ENCODE results near the gene SNX9.

Gene SNX9

DNA sequence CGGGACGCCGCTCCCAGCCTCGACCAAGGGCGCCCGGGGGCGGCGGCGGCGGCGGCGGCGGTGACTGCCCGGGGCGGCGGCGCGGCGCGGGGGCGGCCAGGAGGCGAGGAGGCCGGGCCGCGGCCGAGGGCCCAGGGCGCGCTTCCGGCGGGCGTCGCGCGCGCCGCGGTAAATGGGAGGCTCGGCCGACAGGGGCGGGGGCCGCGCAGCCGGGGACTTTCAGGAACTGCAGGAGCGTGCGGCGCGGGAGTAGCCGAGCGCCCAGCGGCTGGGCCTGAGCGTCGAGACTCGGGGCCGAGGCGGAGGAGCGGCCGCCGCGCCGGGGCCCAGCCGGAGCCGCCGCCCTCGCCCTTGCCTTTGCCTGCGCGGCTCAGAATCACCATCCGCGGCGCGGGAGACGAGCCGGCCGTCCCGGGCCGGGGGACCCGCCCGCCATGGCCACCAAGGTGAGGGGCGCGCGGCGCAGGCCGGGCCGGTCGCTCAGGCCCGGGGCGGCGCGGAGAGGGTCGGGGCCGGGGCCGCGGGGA, at the start of gene SNX9:
Gene SNX9 (plus strand): TSS at position 246 of the 527 bp plus-strand sequence. CDS start 189 bp downstream, at position 435.
- H3K4me3 ChIP-seq (ENCODE audit: low read depth, low read length) = peak within 1 kb of the TSS; percentile 82
- peaks cover 11% of the 10 kb centered on the region for H3K4me1 ChIP-seq (ENCODE audit: control insufficient read depth, insufficient read depth, low read length)
- H3K27me3 ChIP-seq (ENCODE audit: control insufficient read depth, insufficient read depth, low read length) = peaks cover 6% of the 10 kb centered on the region; the same call in 1 of the 2 replicates
- no peaks in the 10 kb centered on the region for H3K36me3 ChIP-seq (ENCODE audit: control insufficient read depth, insufficient read depth, low read length)
- peak within 1 kb of the TSS; percentile 89 for H3K9ac ChIP-seq (ENCODE audit: low read length)
- peak within 1 kb of the TSS; percentile 76 for H3K27ac ChIP-seq (ENCODE audit: low read depth, low read length)
- H3K9me3 ChIP-seq (ENCODE audit: control insufficient read depth, insufficient read depth, low read depth, low read length) = peaks cover 3% of the 10 kb centered on the region; the same call in 1 of the 2 replicates

- Histone ChIP-seq H3K36me3 (ENCODE audit: control insufficient read depth, insufficient read depth, low read length) (no peaks in the 10 kb centered on the region), H3K4me3 (ENCODE audit: low read depth, low read length) (no peak overlapping the region), H3K9ac (ENCODE audit: low read length) (no peak overlapping the region), H3K4me1 (ENCODE audit: control insufficient read depth, insufficient read depth, low read length) (peaks cover 17% of the 10 kb centered on the region), H3K9me3 (ENCODE audit: control insufficient read depth, insufficient read depth, low read depth, low read length) (0 out of 2 replicates have a peak, but pooled peaks cover 4% of the 10 kb centered on the region), H3K27ac (ENCODE audit: low read depth, low read length) (no peak overlapping the region), H3K27me3 (ENCODE audit: control insufficient read depth, insufficient read depth, low read length) (no peaks in the 10 kb centered on the region)
Observed at GRCh38 chr6:157773248-157773773, 49.7 kb upstream of the SNX9 start.

- Histone ChIP-seq H3K27me3 (ENCODE audit: control insufficient read depth, insufficient read depth, low read length) (no peaks in the 10 kb centered on the region), H3K4me1 (ENCODE audit: control insufficient read depth, insufficient read depth, low read length) (peaks cover 13% of the 10 kb centered on the region), H3K36me3 (ENCODE audit: control insufficient read depth, insufficient read depth, low read length) (no peaks in the 10 kb centered on the region), H3K27ac (ENCODE audit: low read depth, low read length) (no peak overlapping the region), H3K9ac (ENCODE audit: low read length) (no peak overlapping the region), H3K4me3 (ENCODE audit: low read depth, low read length) (no peak overlapping the region), H3K9me3 (ENCODE audit: control insufficient read depth, insufficient read depth, low read depth, low read length) (0 out of 2 replicates have a peak, but pooled peaks cover 4% of the 10 kb centered on the region)
Observed at GRCh38 chr6:157774153-157775135, 48.6 kb upstream of the SNX9 start.

GRCh38 chr6:157775376-157775775, 47.7 kb upstream of the SNX9 start:
- Histone ChIP-seq H3K27me3 (ENCODE audit: control insufficient read depth, insufficient read depth, low read length) (no peaks in the 10 kb centered on the region), H3K9me3 (ENCODE audit: control insufficient read depth, insufficient read depth, low read depth, low read length) (0 out of 2 replicates have a peak, but pooled peaks cover 4% of the 10 kb centered on the region), H3K9ac (ENCODE audit: low read length) (no peak overlapping the region), H3K4me1 (ENCODE audit: control insufficient read depth, insufficient read depth, low read length) (peaks cover 9% of the 10 kb centered on the region), H3K27ac (ENCODE audit: low read depth, low read length) (no peak overlapping the region), H3K36me3 (ENCODE audit: control insufficient read depth, insufficient read depth, low read length) (no peaks in the 10 kb centered on the region), H3K4me3 (ENCODE audit: low read depth, low read length) (no peak overlapping the region)

DNA sequence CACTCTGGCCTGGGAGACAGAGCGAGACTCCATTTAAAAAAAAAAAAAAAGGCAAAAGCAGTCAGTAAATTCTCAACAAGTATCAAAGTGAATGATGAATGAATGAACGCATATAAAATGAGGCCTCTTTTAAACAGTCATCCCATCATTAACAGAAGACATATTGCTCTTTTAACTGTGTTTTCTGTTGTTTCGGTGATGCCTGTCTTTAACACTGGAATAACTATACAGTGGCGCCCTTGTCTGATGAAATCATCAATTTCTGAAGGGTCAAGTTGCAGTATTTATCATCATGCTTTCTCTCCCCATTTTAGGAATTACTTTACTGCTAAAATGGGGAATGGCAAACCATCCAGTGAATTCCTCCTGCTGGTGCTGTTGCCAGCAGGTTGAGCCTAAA, 45.7 kb upstream of the SNX9 start:
- H3K9ac ChIP-seq (ENCODE audit: low read length) = no peak overlapping the region
- no peak overlapping the region for H3K27ac ChIP-seq (ENCODE audit: low read depth, low read length)
- H3K27me3 ChIP-seq (ENCODE audit: control insufficient read depth, insufficient read depth, low read length) = no peaks in the 10 kb centered on the region
- H3K36me3 ChIP-seq (ENCODE audit: control insufficient read depth, insufficient read depth, low read length) = no peaks in the 10 kb centered on the region
- peaks cover 9% of the 10 kb centered on the region for H3K4me1 ChIP-seq (ENCODE audit: control insufficient read depth, insufficient read depth, low read length)
- H3K4me3 ChIP-seq (ENCODE audit: low read depth, low read length) = no peak overlapping the region
- 0 out of 2 replicates have a peak, but pooled peaks cover 4% of the 10 kb centered on the region for H3K9me3 ChIP-seq (ENCODE audit: control insufficient read depth, insufficient read depth, low read depth, low read length)

- Histone ChIP-seq H3K27ac (ENCODE audit: low read depth, low read length) (no peak overlapping the region), H3K4me1 (ENCODE audit: control insufficient read depth, insufficient read depth, low read length) (no peaks in the 10 kb centered on the region; the same call in 1 of the 2 replicates), H3K4me3 (ENCODE audit: low read depth, low read length) (no peak overlapping the region), H3K27me3 (ENCODE audit: control insufficient read depth, insufficient read depth, low read length) (no peaks in the 10 kb centered on the region), H3K9me3 (ENCODE audit: control insufficient read depth, insufficient read depth, low read depth, low read length) (0 out of 2 replicates have a peak, but pooled peaks cover 4% of the 10 kb centered on the region), H3K36me3 (ENCODE audit: control insufficient read depth, insufficient read depth, low read length) (no peaks in the 10 kb centered on the region), H3K9ac (ENCODE audit: low read length) (no peak overlapping the region)
Observed at GRCh38 chr6:157778719-157779118, 44.3 kb upstream of the SNX9 start.

DNA sequence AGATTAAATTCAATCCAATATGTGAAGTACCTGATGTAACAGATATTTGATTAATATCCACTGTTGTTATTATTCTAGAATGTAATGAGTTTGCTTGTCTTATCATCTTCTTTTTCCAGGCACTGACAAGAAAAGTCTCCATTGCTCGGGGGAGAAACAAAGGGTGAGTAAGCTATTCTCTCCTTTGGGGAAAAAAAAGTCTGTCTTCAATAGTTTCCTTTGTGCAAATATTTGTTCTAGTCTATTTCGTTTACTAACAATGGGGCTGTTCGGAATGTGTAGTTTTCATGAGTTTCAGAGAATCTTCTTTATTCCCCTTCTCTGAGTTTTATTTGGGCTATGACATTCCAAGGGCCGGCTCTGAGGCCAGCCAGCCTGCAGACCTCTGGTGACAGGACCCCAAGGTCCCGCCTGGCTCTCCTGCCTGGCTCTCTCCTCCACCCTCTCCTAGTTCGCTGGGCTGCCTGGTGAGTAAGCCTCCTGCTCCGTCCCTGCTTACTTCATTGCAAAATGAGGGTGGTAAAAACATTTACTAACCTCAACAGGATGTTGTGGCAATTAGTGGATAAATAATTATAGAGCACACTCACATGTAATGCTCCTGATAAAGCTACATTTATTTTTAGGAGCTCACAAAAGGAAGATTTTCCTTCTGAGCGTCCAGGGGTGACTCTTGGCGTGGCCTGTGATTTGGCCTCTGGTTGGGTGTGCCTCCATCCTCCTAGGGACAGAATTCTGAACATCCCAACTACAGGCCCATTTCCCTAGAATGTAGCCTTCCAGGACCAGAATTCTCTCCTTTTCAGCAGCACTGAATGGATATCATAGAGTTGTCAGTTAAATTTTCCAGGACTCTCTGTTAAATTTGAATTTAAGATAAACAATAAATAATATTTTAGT, 43.1 kb upstream of the SNX9 start:
- H3K27ac ChIP-seq (ENCODE audit: low read depth, low read length) = no peak overlapping the region
- 0 out of 2 replicates have a peak, but pooled peaks cover 4% of the 10 kb centered on the region for H3K9me3 ChIP-seq (ENCODE audit: control insufficient read depth, insufficient read depth, low read depth, low read length)
- no peak overlapping the region for H3K9ac ChIP-seq (ENCODE audit: low read length)
- no peak overlapping the region for H3K4me3 ChIP-seq (ENCODE audit: low read depth, low read length)
- H3K27me3 ChIP-seq (ENCODE audit: control insufficient read depth, insufficient read depth, low read length) = no peaks in the 10 kb centered on the region
- no peaks in the 10 kb centered on the region for H3K36me3 ChIP-seq (ENCODE audit: control insufficient read depth, insufficient read depth, low read length)
- H3K4me1 ChIP-seq (ENCODE audit: control insufficient read depth, insufficient read depth, low read length) = no peaks in the 10 kb centered on the region

DNA sequence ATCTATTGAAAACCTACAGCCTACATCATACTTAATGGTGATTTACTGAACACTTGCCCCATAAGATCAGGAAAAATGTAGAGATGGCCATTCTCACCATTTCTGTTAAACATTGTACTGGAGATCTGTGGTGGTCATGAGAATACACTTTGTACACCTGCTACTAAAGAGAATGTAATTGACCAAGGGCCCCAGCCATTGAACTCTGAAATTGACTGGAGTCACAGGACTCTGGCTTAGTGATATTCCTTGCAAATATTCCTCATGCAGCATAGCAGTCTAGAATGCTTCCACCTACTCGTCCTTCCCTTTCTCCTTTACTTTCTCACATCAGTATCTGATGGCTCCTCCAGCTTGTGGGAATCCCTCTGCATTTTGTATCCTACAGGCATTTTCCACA, 37.4 kb upstream of the SNX9 start:
- no peaks in the 10 kb centered on the region for H3K4me1 ChIP-seq (ENCODE audit: control insufficient read depth, insufficient read depth, low read length)
- no peak overlapping the region for H3K27ac ChIP-seq (ENCODE audit: low read depth, low read length)
- no peaks in the 10 kb centered on the region for H3K9me3 ChIP-seq (ENCODE audit: control insufficient read depth, insufficient read depth, low read depth, low read length)
- H3K4me3 ChIP-seq (ENCODE audit: low read depth, low read length) = no peak overlapping the region
- H3K27me3 ChIP-seq (ENCODE audit: control insufficient read depth, insufficient read depth, low read length) = no peaks in the 10 kb centered on the region
- no peak overlapping the region for H3K9ac ChIP-seq (ENCODE audit: low read length)
- no peaks in the 10 kb centered on the region for H3K36me3 ChIP-seq (ENCODE audit: control insufficient read depth, insufficient read depth, low read length)

- Histone ChIP-seq H3K9me3 (ENCODE audit: control insufficient read depth, insufficient read depth, low read depth, low read length) (no peaks in the 10 kb centered on the region), H3K4me3 (ENCODE audit: low read depth, low read length) (no peak overlapping the region), H3K27me3 (ENCODE audit: control insufficient read depth, insufficient read depth, low read length) (no peaks in the 10 kb centered on the region), H3K36me3 (ENCODE audit: control insufficient read depth, insufficient read depth, low read length) (no peaks in the 10 kb centered on the region), H3K27ac (ENCODE audit: low read depth, low read length) (no peak overlapping the region), H3K9ac (ENCODE audit: low read length) (no peak overlapping the region), H3K4me1 (ENCODE audit: control insufficient read depth, insufficient read depth, low read length) (no peaks in the 10 kb centered on the region)
Observed at GRCh38 chr6:157786221-157786620, 36.8 kb upstream of the SNX9 start.

- Histone ChIP-seq H3K4me1 (ENCODE audit: control insufficient read depth, insufficient read depth, low read length) (no peaks in the 10 kb centered on the region), H3K9ac (ENCODE audit: low read length) (no peak overlapping the region), H3K27ac (ENCODE audit: low read depth, low read length) (no peak overlapping the region), H3K4me3 (ENCODE audit: low read depth, low read length) (no peak overlapping the region), H3K9me3 (ENCODE audit: control insufficient read depth, insufficient read depth, low read depth, low read length) (no peaks in the 10 kb centered on the region), H3K36me3 (ENCODE audit: control insufficient read depth, insufficient read depth, low read length) (no peaks in the 10 kb centered on the region), H3K27me3 (ENCODE audit: control insufficient read depth, insufficient read depth, low read length) (no peaks in the 10 kb centered on the region)
Observed at GRCh38 chr6:157787080-157787479, 36.0 kb upstream of the SNX9 start.
